Sigmoid colon (tissue), 4 donors: ENCODE measurements around the gene GPC3.
"Not testable (repeated sequence)": the region's sequence is repeated elsewhere in the genome, so short reads cannot be mapped to it uniquely, and the experiment has no call there.

Experiments used
- CTCF ChIP-seq, 4 experiments: fragments of 450-650 bp in 3 of 4; fragments of 200-600 bp in 1 of 4; IDR thresholded peaks; one replicate each; pipeline ENCODE4 v1.5.1; 2016 to 2019; ENCODE audit warnings: antibody characterized with exemption in 4 of 4, mild to moderate bottlenecking in 3 of 4, moderate library complexity in 2 of 4
- EP300 ChIP-seq, 4 donors: sonication (generic); formaldehyde crosslinking; IDR thresholded peaks; one replicate each; pipeline ENCODE4 v1.6.1; 2017; ENCODE audit warnings: antibody characterized with exemption in 4 of 4
- POLR2A ChIP-seq, 2 donors: fragments of 450-650 bp; IDR thresholded peaks; one replicate each; pipeline ENCODE4 v1.6.1; 2016; ENCODE audit warnings: antibody characterized with exemption in 2 of 2, mild to moderate bottlenecking in 2 of 2, moderate library complexity in 2 of 2
- POLR2AphosphoS5 ChIP-seq, 4 donors: sonication (generic); formaldehyde crosslinking; IDR thresholded peaks; one replicate each; pipeline ENCODE4 v1.6.1; 2017; ENCODE audit warnings: antibody characterized with exemption in 4 of 4

GRCh38 chrX:134015510-134015909 lies 30.1 kb upstream of the GPC3 start:
- TF ChIP-seq CTCF, POLR2A, EP300, POLR2AphosphoS5 (IDR thresholded peaks at IDR 0.05): not testable (repeated sequence)
